Fibroblast of skin of back (primary cell): ENCODE data around the gene SPPL2B.

Experiments
- DNase-seq: peaks from one replicate; pipeline ENCODE4 v3.0.0-alpha.2; 2013

The SPPL2B gene

GRCh38 chr19:2356036-2356646, 27.7 kb downstream of the SPPL2B start:
- DNase-seq: no peak

- DNase-seq: no peak
Observed at GRCh38 chr19:2357279-2358206, 29.1 kb downstream of the SPPL2B start.

GRCh38 chr19:2358548-2359173, 30.2 kb downstream of the SPPL2B start:
- DNase-seq: no peak

- DNase-seq: no peak
Observed at GRCh38 chr19:2359992-2360685, 31.7 kb downstream of the SPPL2B start, which contains the start of gene TMPRSS9. TMPRSS9 (plus strand) TSS chr19:2360265; CDS start chr19:2389786, 29,521 bp downstream.

- DNase-seq: no peak
Observed at GRCh38 chr19:2360833-2361232, 32.3 kb downstream of the SPPL2B start.

- no peak for DNase-seq
Observed at GRCh38 chr19:2361246-2362045, 33.0 kb downstream of the SPPL2B start.

GRCh38 chr19:2362046-2362969, 33.8 kb downstream of the SPPL2B start:
- DNase-seq: no peak

- DNase-seq: no peak
Observed at GRCh38 chr19:2362970-2363300, 34.5 kb downstream of the SPPL2B start.

- no peak for DNase-seq
Observed at GRCh38 chr19:2363419-2363818, 34.9 kb downstream of the SPPL2B start.

GRCh38 chr19:2365201-2365970, 36.9 kb downstream of the SPPL2B start:
- no peak for DNase-seq

GRCh38 chr19:2371656-2372055, 43.2 kb downstream of the SPPL2B start:
- peak; percentile 81 for DNase-seq

GRCh38 chr19:2372076-2372612, 43.7 kb downstream of the SPPL2B start:
- no peak for DNase-seq

GRCh38 chr19:2374808-2375207, 46.3 kb downstream of the SPPL2B start:
- DNase-seq: peak; percentile 18

GRCh38 chr19:2375353-2376121, 47.1 kb downstream of the SPPL2B start:
- no peak for DNase-seq

GRCh38 chr19:2376784-2377519, 48.5 kb downstream of the SPPL2B start:
- no peak for DNase-seq

- DNase-seq: no peak
Observed at GRCh38 chr19:2380567-2380966, 52.1 kb downstream of the SPPL2B start.

GRCh38 chr19:2381148-2381820, 52.8 kb downstream of the SPPL2B start:
- DNase-seq: no peak
